Central memory CD8-positive, alpha-beta T cell (primary cell): Measurements from ENCODE around the gene TLX1.

Source experiments
- ATAC-seq: fragments of 150-1000 bp; cut with Tn5 transposase; replicated peaks from 2 replicates; pipeline ENCODE4 v1.10.0; 2022; ENCODE audit warnings: mild to moderate bottlenecking, moderate FRiP score, moderate number of reproducible peaks; ENCODE audit not compliant: poor library complexity, severe bottlenecking; ENCODE audit errors: extremely low read depth
- DNase-seq, 2 donors: peaks; one replicate each; pipeline ENCODE4 v3.0.0; 2021; ENCODE audit warnings: low spot score in 2 of 2
- H3K27ac Mint-ChIP-seq: one replicate; pipeline ENCODE4 v1.8.0; 2022; ENCODE audit warnings: low read depth, mild to moderate bottlenecking, moderate library complexity, mixed read lengths
- H3K27me3 Mint-ChIP-seq: one replicate; pipeline ENCODE4 v1.8.0; 2022; ENCODE audit warnings: mixed read lengths
- H3K36me3 Mint-ChIP-seq: one replicate; pipeline ENCODE4 v1.8.0; 2022; ENCODE audit warnings: mild to moderate bottlenecking, moderate library complexity, mixed read lengths; ENCODE audit not compliant: insufficient read depth
- H3K4me1 Mint-ChIP-seq: one replicate; pipeline ENCODE4 v1.8.0; 2022; ENCODE audit warnings: mixed read lengths
- H3K4me3 Mint-ChIP-seq: one replicate; pipeline ENCODE4 v1.8.0; 2022; ENCODE audit warnings: mild to moderate bottlenecking, moderate library complexity, mixed read lengths
- H3K9me3 Mint-ChIP-seq: one replicate; pipeline ENCODE4 v1.8.0; 2022; ENCODE audit warnings: mixed read lengths

Gene TLX1

DNA sequence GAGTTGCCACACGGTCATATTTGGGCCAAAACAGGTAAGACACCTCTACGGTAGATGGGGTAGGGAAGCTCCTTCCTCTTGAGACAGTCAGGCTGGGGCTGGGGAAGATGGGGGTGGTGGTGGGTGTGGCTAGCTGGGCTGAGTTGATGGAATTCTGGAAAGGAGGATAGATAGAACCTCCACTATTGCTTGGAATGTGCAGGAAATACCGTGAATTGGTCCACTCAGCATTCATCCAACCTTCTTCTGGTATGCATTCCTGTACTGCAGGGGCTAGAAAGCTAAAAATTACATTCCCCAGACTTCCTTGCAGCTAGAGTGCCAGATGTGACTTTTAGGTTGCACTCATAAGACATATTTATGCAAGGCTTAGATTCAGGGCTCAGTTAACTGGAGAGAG is 24.8 kb downstream of the TLX1 start:
- Mint-ChIP-seq H3K9me3 (no peaks in the 10 kb centered on the region), H3K27me3 (peaks cover 98% of the 10 kb centered on the region), H3K36me3 (no peaks in the 10 kb centered on the region), H3K4me1 (no peaks in the 10 kb centered on the region), H3K4me3 (no peak overlapping the region), H3K27ac (no peak overlapping the region)
- DNase-seq = no peak
- ATAC-seq = no peak

DNA sequence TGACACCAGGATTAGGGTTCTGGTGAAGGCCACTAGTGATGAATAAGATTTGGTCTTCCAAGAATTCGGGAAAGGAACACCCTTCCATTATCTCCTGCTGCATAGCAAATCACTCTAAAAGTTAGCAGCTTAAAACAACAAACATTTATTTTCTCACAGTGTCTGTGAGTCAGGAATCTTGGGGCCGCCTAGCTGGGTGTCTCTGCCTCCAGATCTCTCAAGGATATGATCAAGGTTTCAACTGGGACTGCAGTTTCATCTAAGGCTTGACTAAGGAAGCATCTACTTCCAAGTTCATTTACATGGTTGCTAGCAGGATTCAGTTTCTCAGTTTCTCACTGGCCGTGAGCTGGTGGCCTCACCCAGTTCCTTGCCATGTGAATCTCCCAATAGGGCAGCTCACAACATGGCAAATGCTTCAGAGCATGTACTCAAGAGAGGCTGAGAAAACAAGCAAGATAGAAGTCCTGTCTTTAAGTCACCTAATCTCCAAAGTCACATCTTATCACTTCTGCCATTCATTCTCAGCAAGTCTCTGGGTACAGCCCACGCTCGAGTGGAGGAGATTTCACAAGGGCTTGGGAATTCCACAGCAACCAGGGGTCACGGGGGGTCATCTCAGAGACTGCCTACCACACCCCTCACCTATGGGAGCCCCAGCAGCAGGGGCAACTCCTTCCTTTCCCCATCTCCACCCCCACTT is 26.8 kb downstream of the TLX1 start:
- Mint-ChIP-seq H3K27me3 (peaks cover 98% of the 10 kb centered on the region), H3K4me1 (peaks cover 13% of the 10 kb centered on the region)
- ATAC-seq = no peak

GRCh38 chr10:101158459-101159058 is 27.5 kb downstream of the TLX1 start:
- peaks cover 13% of the 10 kb centered on the region for H3K4me1 Mint-ChIP-seq
- no peak overlapping the region for H3K4me3 Mint-ChIP-seq
- ATAC-seq (no peak), DNase-seq (no peak)
- H3K27me3 Mint-ChIP-seq = peaks cover 98% of the 10 kb centered on the region
- no peak overlapping the region for H3K27ac Mint-ChIP-seq
- H3K9me3 Mint-ChIP-seq = no peaks in the 10 kb centered on the region
- no peaks in the 10 kb centered on the region for H3K36me3 Mint-ChIP-seq

More for the DNA sequence above, 26.8 kb downstream of the TLX1 start:
- H3K27ac Mint-ChIP-seq = no peak overlapping the region
- no peak for DNase-seq
- no peaks in the 10 kb centered on the region for H3K9me3 Mint-ChIP-seq
- H3K4me3 Mint-ChIP-seq = no peak overlapping the region
- no peaks in the 10 kb centered on the region for H3K36me3 Mint-ChIP-seq

GRCh38 chr10:101161494-101162299 is 30.6 kb downstream of the TLX1 start:
- peak; percentile 53 to 58 for DNase-seq
- Mint-ChIP-seq H3K27ac (no peak overlapping the region), H3K9me3 (no peaks in the 10 kb centered on the region), H3K4me3 (no peak overlapping the region), H3K36me3 (no peaks in the 10 kb centered on the region), H3K4me1 (peaks cover 13% of the 10 kb centered on the region), H3K27me3 (peaks cover 98% of the 10 kb centered on the region)
- ATAC-seq = peak; percentile 76

- Mint-ChIP-seq H3K4me3 (no peak overlapping the region), H3K36me3 (no peaks in the 10 kb centered on the region), H3K4me1 (peaks cover 13% of the 10 kb centered on the region), H3K27ac (no peak overlapping the region), H3K9me3 (no peaks in the 10 kb centered on the region), H3K27me3 (peaks cover 98% of the 10 kb centered on the region)
- no peak for DNase-seq
- no peak for ATAC-seq
Measured at GRCh38 chr10:101162677-101163076, 31.6 kb downstream of the TLX1 start.

GRCh38 chr10:101164020-101164419 is 32.9 kb downstream of the TLX1 start:
- no peak for ATAC-seq
- no peaks in the 10 kb centered on the region for H3K9me3 Mint-ChIP-seq

DNA sequence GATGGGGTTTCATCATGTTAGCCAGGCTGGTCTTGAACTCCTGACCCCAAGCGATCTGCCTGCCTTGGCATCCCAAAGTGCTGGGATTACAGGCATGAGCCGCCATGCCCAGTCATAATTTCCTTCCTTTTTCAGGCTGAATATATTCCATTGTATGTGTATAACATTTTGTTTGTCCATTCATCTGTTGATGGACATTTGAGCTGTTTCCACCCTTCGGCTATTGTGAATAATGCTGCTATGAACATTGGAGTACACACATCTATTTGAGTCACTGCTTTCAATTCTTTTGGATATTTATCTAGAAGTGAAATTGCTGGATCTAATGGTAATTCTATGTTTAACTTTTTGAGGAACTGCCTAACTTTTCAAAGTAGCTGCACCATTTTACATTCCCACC is 34.6 kb downstream of the TLX1 start:
- Mint-ChIP-seq H3K27ac (no peak overlapping the region), H3K4me3 (no peak overlapping the region), H3K4me1 (peaks cover 13% of the 10 kb centered on the region), H3K9me3 (no peaks in the 10 kb centered on the region), H3K36me3 (no peaks in the 10 kb centered on the region), H3K27me3 (peaks cover 96% of the 10 kb centered on the region)
- ATAC-seq = no peak
- no peak for DNase-seq

More at GRCh38 chr10:101164020-101164419, 32.9 kb downstream of the TLX1 start:
- Mint-ChIP-seq H3K27me3 (peaks cover 98% of the 10 kb centered on the region), H3K27ac (no peak overlapping the region), H3K4me1 (peaks cover 13% of the 10 kb centered on the region), H3K4me3 (no peak overlapping the region), H3K36me3 (no peaks in the 10 kb centered on the region)
- DNase-seq = no peak

DNA sequence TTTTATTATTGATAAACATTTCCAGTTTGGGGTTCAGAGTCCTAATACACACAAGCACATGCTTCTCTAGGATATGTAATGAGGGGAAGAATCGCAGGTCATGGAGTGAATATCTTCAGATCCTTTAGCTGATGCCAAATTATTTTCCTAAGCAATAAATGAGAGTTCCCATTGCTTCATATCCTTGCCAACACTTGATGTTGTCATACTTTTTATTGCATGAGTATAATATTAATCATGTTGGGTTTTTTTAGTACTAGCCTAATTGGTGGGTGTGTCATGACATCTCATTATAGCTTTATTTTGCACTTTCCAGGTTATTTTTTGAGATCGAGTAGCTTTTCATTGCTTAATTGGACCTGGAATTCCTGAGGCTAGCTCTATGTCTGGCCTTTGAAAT is 35.3 kb downstream of the TLX1 start:
- Mint-ChIP-seq H3K4me3 (no peak overlapping the region), H3K4me1 (peaks cover 11% of the 10 kb centered on the region), H3K27me3 (peaks cover 96% of the 10 kb centered on the region), H3K9me3 (no peaks in the 10 kb centered on the region), H3K36me3 (no peaks in the 10 kb centered on the region), H3K27ac (no peak overlapping the region)
- ATAC-seq = no peak
- DNase-seq = no peak

GRCh38 chr10:101172741-101173140 is 41.6 kb downstream of the TLX1 start:
- peaks cover 6% of the 10 kb centered on the region for H3K9me3 Mint-ChIP-seq
- peaks cover 93% of the 10 kb centered on the region for H3K27me3 Mint-ChIP-seq
- no peak overlapping the region for H3K27ac Mint-ChIP-seq
- ATAC-seq (no peak), DNase-seq (no peak)
- no peaks in the 10 kb centered on the region for H3K36me3 Mint-ChIP-seq
- H3K4me3 Mint-ChIP-seq = no peak overlapping the region
- H3K4me1 Mint-ChIP-seq = no peaks in the 10 kb centered on the region

DNA sequence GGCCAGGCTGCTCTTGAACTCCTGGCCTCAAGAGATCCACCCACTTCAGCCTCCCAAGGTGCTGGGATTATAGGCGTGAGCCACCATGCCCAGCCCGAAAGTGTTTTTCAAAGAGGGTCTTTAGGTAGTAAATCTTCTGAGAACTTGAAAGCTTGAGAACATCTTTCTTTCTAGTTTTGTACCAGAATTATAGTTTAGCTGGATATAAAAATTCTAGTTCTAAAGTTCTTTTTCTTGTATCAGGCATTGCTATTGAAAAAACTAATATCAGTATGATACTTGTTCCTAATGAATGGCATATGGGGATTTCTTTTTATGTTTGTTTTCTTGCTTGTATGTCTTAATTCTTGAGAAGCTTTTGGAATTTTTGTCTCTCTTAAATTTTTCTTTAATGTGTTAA is 43.2 kb downstream of the TLX1 start:
- ATAC-seq (no peak), DNase-seq (no peak)
- Mint-ChIP-seq H3K27me3 (peaks cover 93% of the 10 kb centered on the region), H3K36me3 (no peaks in the 10 kb centered on the region), H3K9me3 (peaks cover 6% of the 10 kb centered on the region), H3K4me3 (no peak overlapping the region), H3K4me1 (no peaks in the 10 kb centered on the region), H3K27ac (no peak overlapping the region)

GRCh38 chr10:101176577-101176976 is 45.5 kb downstream of the TLX1 start:
- Mint-ChIP-seq H3K9me3 (peaks cover 6% of the 10 kb centered on the region), H3K4me3 (no peak overlapping the region), H3K4me1 (no peaks in the 10 kb centered on the region), H3K36me3 (no peaks in the 10 kb centered on the region), H3K27ac (no peak overlapping the region), H3K27me3 (peaks cover 86% of the 10 kb centered on the region)
- ATAC-seq (no peak), DNase-seq (no peak)

DNA sequence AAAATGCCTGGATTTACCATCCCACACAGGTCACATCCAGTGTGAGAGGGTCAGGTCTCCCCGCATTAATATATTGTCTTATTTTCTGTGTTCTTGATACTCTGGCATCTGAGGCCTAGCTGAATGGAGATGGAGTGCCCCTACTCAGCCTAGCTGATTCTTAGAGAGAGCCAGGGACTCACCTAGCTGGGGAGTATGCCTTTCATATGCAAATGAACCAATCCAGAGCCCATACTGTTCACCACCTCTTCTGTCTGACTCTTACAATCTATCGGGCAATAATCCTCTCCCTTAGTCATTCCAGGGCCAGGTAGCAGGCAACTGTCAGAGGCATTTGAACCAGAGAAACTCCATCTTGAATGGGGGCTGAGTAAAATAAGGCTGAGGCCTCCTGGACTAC is 51.8 kb downstream of the TLX1 start:
- no peaks in the 10 kb centered on the region for H3K9me3 Mint-ChIP-seq
- H3K4me3 Mint-ChIP-seq = no peak overlapping the region
- no peaks in the 10 kb centered on the region for H3K36me3 Mint-ChIP-seq
- H3K27me3 Mint-ChIP-seq = peaks cover 25% of the 10 kb centered on the region
- ATAC-seq (no peak), DNase-seq (no peak)
- no peak overlapping the region for H3K27ac Mint-ChIP-seq
- no peaks in the 10 kb centered on the region for H3K4me1 Mint-ChIP-seq
